Panc1 (cell line): ENCODE data around the gene GBE1. TPM values are rescaled to one million over a fixed set of nuclear protein-coding genes. Genes with fewer than 3 reads are reported as not detected.

ENCODE experiments used
- ATAC-seq: fragments of 200-7000 bp; cut with Tn5 transposase; 2 replicates; pipeline ENCODE4 v1.9.1; 2020; ENCODE audit warnings: mild to moderate bottlenecking, moderate library complexity
- BruUV-seq: library from RNA; stranded (reverse); fragments of 400-500 nt; replicated peaks from 2 replicates; lab custom pipeline; 2021; lab: Mats Ljungman, UMichigan
- CTCF ChIA-PET: fragments of 300-600 bp; sonication (Branson Sonifier 250); formaldehyde crosslinking; loops from one replicate; lab custom pipeline; 2022; ENCODE audit warnings: antibody characterized with exemption; lab: Charles Lee
- POLR2A ChIA-PET: fragments of 300-600 bp; sonication (Branson Sonifier 250); formaldehyde crosslinking; loops from one replicate; lab custom pipeline; 2022; ENCODE audit warnings: antibody characterized with exemption; lab: Charles Lee
- DNase-seq: peaks from one replicate; pipeline ENCODE4 v3.0.0-alpha.2; 2010; ENCODE audit warnings: low read depth, low spot score
- H3K27ac ChIP-seq: 2 replicates; pipeline ENCODE4 v1.5.1; 2011; ENCODE audit warnings: mild to moderate bottlenecking, low read length, inconsistent platforms
- H3K27me3 ChIP-seq: fragments of 200-500 bp; sonication (Bioruptor generic); 2 replicates; pipeline ENCODE4 v1.6.0; 2014; ENCODE audit warnings: low read length, inconsistent platforms; ENCODE audit not compliant: control insufficient read depth, insufficient read depth
- H3K36me3 ChIP-seq: fragments of 200-500 bp; sonication (Bioruptor generic); 2 replicates; pipeline ENCODE4 v1.5.1; 2014; ENCODE audit warnings: inconsistent platforms, mild to moderate bottlenecking, low read length, moderate library complexity; ENCODE audit not compliant: control insufficient read depth, insufficient read depth
- H3K4me1 ChIP-seq: 2 replicates; pipeline ENCODE4 v1.5.1; 2011; ENCODE audit warnings: inconsistent platforms, mild to moderate bottlenecking, low read length, moderate library complexity; ENCODE audit not compliant: control insufficient read depth, insufficient read depth
- H3K4me3 ChIP-seq, 2 experiments: 2 replicates each; pipeline ENCODE4 v1.5.1; 2011 to 2012; ENCODE audit warnings: low read depth in 2 of 2, low read length in 2 of 2, mild to moderate bottlenecking in 2 of 2, inconsistent platforms in 1 of 2, moderate library complexity in 1 of 2
- H3K9me3 ChIP-seq: fragments of 200-500 bp; sonication (Bioruptor generic); 2 replicates; pipeline ENCODE4 v1.5.1; 2014; ENCODE audit warnings: low read depth, mild to moderate bottlenecking, inconsistent platforms, low read length, moderate library complexity; ENCODE audit not compliant: control insufficient read depth, insufficient read depth
- POLR2AphosphoS5 ChIP-seq: IDR thresholded peaks from 2 replicates; pipeline ENCODE4 v1.6.1; 2012; ENCODE audit warnings: mild to moderate bottlenecking, low read depth, low read length, moderate library complexity
- REST ChIP-seq, 2 experiments: IDR thresholded peaks; 2 replicates each; pipeline ENCODE4 v1.6.1; 2011 to 2012; ENCODE audit warnings: low read depth in 2 of 2, control low read depth in 1 of 2, low read length in 1 of 2, mild to moderate bottlenecking in 1 of 2, moderate library complexity in 1 of 2; ENCODE audit not compliant: insufficient read depth in 1 of 2
- SIN3A ChIP-seq: IDR thresholded peaks from 2 replicates; pipeline ENCODE4 v1.6.1; 2012; ENCODE audit warnings: low read depth, mild to moderate bottlenecking, low read length, moderate library complexity, borderline replicate concordance; ENCODE audit not compliant: insufficient read depth
- TCF7L2 ChIP-seq: IDR thresholded peaks from 2 replicates; pipeline ENCODE4 v1.6.1; 2011; ENCODE audit warnings: mild to moderate bottlenecking, low read depth, low read length, inconsistent platforms
- in situ Hi-C: cut with HindIII; loops from 2 replicates; pipeline ENCODE4 v1.10.0; 2016; ENCODE audit warnings: low sequenced_read_pairs, low pct_unique_long_range_greater_than_20kb
- intact Hi-C: fragments of 100-400 bp; cut with micrococcal nuclease; formaldehyde crosslinking; loops from one replicate; pipeline ENCODE4 v1.10.0; 2022; ENCODE audit not compliant: unreplicated experiment
- total RNA-seq: library from RNA; stranded (reverse); gene quantifications from one replicate; pipeline ENCODE4 v1.2.1, GENCODE V29; 2021; ENCODE audit not compliant: unreplicated experiment
- TF ChIP-seq, protein P1 (sequence below): fragments of 450-650 bp; IDR thresholded peaks from 2 replicates; pipeline ENCODE4 v1.5.1; 2017; ENCODE audit warnings: mild to moderate bottlenecking

Gene GBE1
- total RNA-seq, 1 experiment from 2014 or later = 30.4 TPM

GRCh38 chr3:81702126-81702525, 59.3 kb downstream of the GBE1 start:
- no peak for ATAC-seq
- POLR2A ChIA-PET = no interaction called here

GRCh38 chr3:81699536-81700320, 61.7 kb downstream of the GBE1 start:
- in situ Hi-C loops = no loop called here
- intact Hi-C loops = no loop called here
- no peak overlapping the region for H3K27ac ChIP-seq
- H3K36me3 ChIP-seq = no peaks in the 10 kb centered on the region
- CTCF ChIA-PET = no interaction called here
- no peak for ATAC-seq
- no peak for DNase-seq
- H3K9me3 ChIP-seq = no peaks in the 10 kb centered on the region
- no peaks in the 10 kb centered on the region for H3K4me1 ChIP-seq
- BruUV-seq = no TSS peak
- TF ChIP-seq, protein P1, sequence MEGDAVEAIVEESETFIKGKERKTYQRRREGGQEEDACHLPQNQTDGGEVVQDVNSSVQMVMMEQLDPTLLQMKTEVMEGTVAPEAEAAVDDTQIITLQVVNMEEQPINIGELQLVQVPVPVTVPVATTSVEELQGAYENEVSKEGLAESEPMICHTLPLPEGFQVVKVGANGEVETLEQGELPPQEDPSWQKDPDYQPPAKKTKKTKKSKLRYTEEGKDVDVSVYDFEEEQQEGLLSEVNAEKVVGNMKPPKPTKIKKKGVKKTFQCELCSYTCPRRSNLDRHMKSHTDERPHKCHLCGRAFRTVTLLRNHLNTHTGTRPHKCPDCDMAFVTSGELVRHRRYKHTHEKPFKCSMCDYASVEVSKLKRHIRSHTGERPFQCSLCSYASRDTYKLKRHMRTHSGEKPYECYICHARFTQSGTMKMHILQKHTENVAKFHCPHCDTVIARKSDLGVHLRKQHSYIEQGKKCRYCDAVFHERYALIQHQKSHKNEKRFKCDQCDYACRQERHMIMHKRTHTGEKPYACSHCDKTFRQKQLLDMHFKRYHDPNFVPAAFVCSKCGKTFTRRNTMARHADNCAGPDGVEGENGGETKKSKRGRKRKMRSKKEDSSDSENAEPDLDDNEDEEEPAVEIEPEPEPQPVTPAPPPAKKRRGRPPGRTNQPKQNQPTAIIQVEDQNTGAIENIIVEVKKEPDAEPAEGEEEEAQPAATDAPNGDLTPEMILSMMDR = no peak
- no peak for TF ChIP-seq REST (IDR thresholded peaks at IDR 0.05; ENCODE audit: insufficient read depth in 1 of 2, low read depth in 2 of 2, low read length in 1 of 2)
- POLR2A ChIA-PET = no interaction called here
- H3K4me3 ChIP-seq = no peak overlapping the region
- no peaks in the 10 kb centered on the region for H3K27me3 ChIP-seq

More at GRCh38 chr3:81702126-81702525, 59.3 kb downstream of the GBE1 start:
- H3K4me3 ChIP-seq = no peak overlapping the region
- H3K27ac ChIP-seq = no peak overlapping the region
- H3K9me3 ChIP-seq = no peaks in the 10 kb centered on the region
- TF ChIP-seq SIN3A = no peak
- no peak for TF ChIP-seq POLR2AphosphoS5
- TF ChIP-seq TCF7L2 = no peak
- TF ChIP-seq REST (IDR thresholded peaks at IDR 0.05; ENCODE audit: insufficient read depth in 1 of 2, low read depth in 2 of 2, low read length in 1 of 2) = no peak
- TF ChIP-seq, protein P1 = no peak
- H3K36me3 ChIP-seq = no peaks in the 10 kb centered on the region
- intact Hi-C loops = no loop called here
- H3K4me1 ChIP-seq = no peaks in the 10 kb centered on the region
- in situ Hi-C loops = no loop called here
- no TSS peak for BruUV-seq
- no peak for DNase-seq
- H3K27me3 ChIP-seq = no peaks in the 10 kb centered on the region
- CTCF ChIA-PET = no interaction called here
